Caco-2 (cell line): Measurements from ENCODE around the gene TANGO2. TPM values are rescaled to one million over a fixed set of nuclear protein-coding genes. Genes with fewer than 3 reads are reported as not detected.
A peak's percentile ranks its signal among the peaks of the same experiment; 100 is the strongest.

ENCODE experiments used
- BruUV-seq: library from RNA; stranded (reverse); fragments of 400-500 nt; replicated peaks from 2 replicates; lab custom pipeline; 2021; lab: Mats Ljungman, UMichigan
- CTCF ChIA-PET: fragments of 300-600 bp; sonication (Branson Sonifier 250); formaldehyde crosslinking; loops from one replicate; lab custom pipeline; 2022; ENCODE audit warnings: antibody characterized with exemption; lab: Charles Lee
- POLR2A ChIA-PET: fragments of 300-600 bp; sonication (Branson Sonifier 250); formaldehyde crosslinking; loops from one replicate; lab custom pipeline; 2022; ENCODE audit warnings: antibody characterized with exemption; lab: Charles Lee
- DNase-seq, 2 experiments: peaks; one replicate each; pipeline versions ENCODE4 v3.0.0 to v3.0.0-alpha.2; 2020 to 2022
- H3K27me3 ChIP-seq: replicated peaks from 2 replicates; pipeline ENCODE4 v1.6.0; 2011; ENCODE audit warnings: low read length; ENCODE audit not compliant: control insufficient read depth, insufficient read depth
- H3K36me3 ChIP-seq: 2 replicates; pipeline ENCODE4 v1.5.1; 2011; ENCODE audit warnings: low read length; ENCODE audit not compliant: control insufficient read depth, insufficient read depth
- H3K4me1 ChIP-seq: fragments of 250-450 bp; sonication (Bioruptor Pico); 2 replicates; pipeline ENCODE4 v1.5.1; 2020; ENCODE audit warnings: mild to moderate bottlenecking
- H3K4me3 ChIP-seq: 2 replicates; pipeline ENCODE4 v1.5.1; 2011; ENCODE audit warnings: low read depth, mild to moderate bottlenecking, control low read depth, low read length
- H3K9me3 ChIP-seq: fragments of 250-450 bp; sonication (Bioruptor Pico); 2 replicates; pipeline ENCODE4 v1.5.1; 2020; ENCODE audit warnings: mild to moderate bottlenecking, moderate library complexity
- H3K27ac Mint-ChIP-seq: one replicate; pipeline ENCODE4 v1.8.0; 2022; ENCODE audit warnings: mixed read lengths; ENCODE audit not compliant: unreplicated experiment
- H3K27me3 Mint-ChIP-seq: one replicate; pipeline ENCODE4 v1.8.0; 2022; ENCODE audit warnings: mixed read lengths; ENCODE audit not compliant: insufficient read depth, unreplicated experiment
- H3K36me3 Mint-ChIP-seq: one replicate; pipeline ENCODE4 v1.8.0; 2022; ENCODE audit warnings: mild to moderate bottlenecking, mixed read lengths; ENCODE audit not compliant: insufficient read depth, unreplicated experiment
- H3K4me1 Mint-ChIP-seq: one replicate; pipeline ENCODE4 v1.8.0; 2022; ENCODE audit warnings: low read depth, mixed read lengths; ENCODE audit not compliant: unreplicated experiment
- H3K4me3 Mint-ChIP-seq: one replicate; pipeline ENCODE4 v1.8.0; 2022; ENCODE audit warnings: mild to moderate bottlenecking, moderate library complexity, mixed read lengths; ENCODE audit not compliant: unreplicated experiment
- H3K9me3 Mint-ChIP-seq: one replicate; pipeline ENCODE4 v1.8.0; 2022; ENCODE audit warnings: mixed read lengths; ENCODE audit not compliant: unreplicated experiment
- CTCF ChIP-seq, 2 experiments: fragments of 200-600 bp in 1 of 2; IDR thresholded peaks; 1 replicate in 1 of 2; 2 replicates in 1 of 2; pipeline versions ENCODE4 v1.5.1 to v1.8.0; 2011 to 2022; ENCODE audit warnings: antibody characterized with exemption in 1 of 2, control low read depth in 1 of 2, inconsistent platforms in 1 of 2, low read depth in 1 of 2, low read length in 1 of 2, mild to moderate bottlenecking in 1 of 2, moderate library complexity in 1 of 2; ENCODE audit not compliant: insufficient read depth in 1 of 2, severe bottlenecking in 1 of 2, unreplicated experiment in 1 of 2
- intact Hi-C: fragments of 100-400 bp; cut with micrococcal nuclease; formaldehyde crosslinking; loops from one replicate; pipeline ENCODE4 v1.10.0; 2022; ENCODE audit not compliant: unreplicated experiment
- total RNA-seq: library from RNA; stranded (reverse); gene quantifications from 2 replicates; pipeline ENCODE4 v1.2.3, GENCODE V29; 2022

TANGO2 gene
- total RNA-seq, 1 experiment from 2014 or later: 26.6 TPM

DNA sequence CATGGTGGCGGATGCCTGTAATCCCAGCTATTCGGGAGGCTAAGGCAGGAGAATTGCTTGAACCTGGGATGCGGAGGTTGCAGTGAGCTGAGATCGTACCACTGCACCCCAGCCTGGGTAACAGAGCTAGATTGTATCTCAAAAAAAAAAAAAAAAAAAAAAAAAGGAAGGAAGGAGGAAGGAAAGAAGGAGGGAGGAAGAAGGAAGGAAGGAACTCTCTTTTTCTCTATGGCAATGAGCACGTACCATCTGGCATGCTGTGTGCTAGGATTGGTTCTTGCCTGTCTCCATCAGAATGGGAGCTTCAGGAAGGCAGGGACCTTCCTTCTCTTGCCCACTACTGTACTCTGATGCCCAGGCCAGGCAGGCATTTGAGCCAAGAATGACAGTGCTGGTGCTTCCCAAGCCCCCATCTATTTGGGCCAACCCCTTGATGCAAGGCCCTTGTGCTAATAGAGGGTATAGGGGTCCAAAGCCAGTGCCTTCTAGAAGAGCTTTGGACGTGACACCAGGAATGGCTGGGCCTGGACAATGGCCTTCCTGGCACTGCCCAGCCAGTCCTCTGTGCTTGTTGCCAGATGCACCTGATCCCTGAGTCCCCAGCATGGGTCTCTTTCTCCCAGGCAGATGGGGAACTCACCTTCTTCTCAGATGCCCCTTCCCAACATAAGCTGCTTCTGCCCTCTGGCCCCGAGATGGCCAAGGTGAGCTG, 48.6 kb downstream of the TANGO2 start:
- H3K27me3 Mint-ChIP-seq: no peaks in the 10 kb centered on the region
- H3K4me1 Mint-ChIP-seq: no peaks in the 10 kb centered on the region
- ChIA-PET POLR2A (interaction anchor here (1.2 kb wide), 1 partner anchor 10 kb away, joined by 5 read pairs; the partner anchor contains the start of gene DGCR8), CTCF (interaction anchor here (0.6 kb wide), 1 partner anchor 43 kb away, joined by 3 read pairs; no protein-coding TSS in a partner anchor)
- BruUV-seq: no TSS peak
- Histone ChIP-seq H3K9me3 (no peaks in the 10 kb centered on the region), H3K4me3 (no peak overlapping the region), H3K36me3 (no peaks in the 10 kb centered on the region), H3K4me1 (no peaks in the 10 kb centered on the region), H3K27me3 (no peaks in the 10 kb centered on the region)
- H3K27ac Mint-ChIP-seq: no peak overlapping the region
- intact Hi-C loops: no loop called here
- no peak overlapping the region for H3K4me3 Mint-ChIP-seq
- no peaks in the 10 kb centered on the region for H3K9me3 Mint-ChIP-seq
- no peaks in the 10 kb centered on the region for H3K36me3 Mint-ChIP-seq
- TF ChIP-seq CTCF (IDR thresholded peaks at IDR 0.05; ENCODE audit: insufficient read depth in 1 of 2, low read depth in 1 of 2, low read length in 1 of 2, severe bottlenecking in 1 of 2, unreplicated experiment in 1 of 2): no peak
- DNase-seq: no peak

GRCh38 chr22:20071524-20071972, 50.6 kb downstream of the TANGO2 start:
- Mint-ChIP-seq H3K4me1 (no peaks in the 10 kb centered on the region), H3K9me3 (no peaks in the 10 kb centered on the region), H3K27me3 (no peaks in the 10 kb centered on the region), H3K36me3 (no peaks in the 10 kb centered on the region), H3K4me3 (no peak overlapping the region), H3K27ac (no peak overlapping the region)
- no peak for DNase-seq
- no peaks in the 10 kb centered on the region for H3K27me3 ChIP-seq
- H3K36me3 ChIP-seq: no peaks in the 10 kb centered on the region
- no peak for TF ChIP-seq CTCF (IDR thresholded peaks at IDR 0.05; ENCODE audit: insufficient read depth in 1 of 2, low read depth in 1 of 2, low read length in 1 of 2, severe bottlenecking in 1 of 2, unreplicated experiment in 1 of 2)
- no peaks in the 10 kb centered on the region for H3K9me3 ChIP-seq
- no peaks in the 10 kb centered on the region for H3K4me1 ChIP-seq
- H3K4me3 ChIP-seq: no peak overlapping the region
- intact Hi-C loops: no loop called here
- no TSS peak for BruUV-seq
- ChIA-PET CTCF (no interaction called here), POLR2A (no interaction called here)

- Mint-ChIP-seq H3K4me3 (no peak overlapping the region), H3K27me3 (no peaks in the 10 kb centered on the region), H3K36me3 (peaks cover 13% of the 10 kb centered on the region), H3K4me1 (peaks cover 5% of the 10 kb centered on the region), H3K9me3 (no peaks in the 10 kb centered on the region), H3K27ac (no peak overlapping the region)
- no peak overlapping the region for H3K4me3 ChIP-seq
- peaks cover 7% of the 10 kb centered on the region for H3K4me1 ChIP-seq
- no peaks in the 10 kb centered on the region for H3K27me3 ChIP-seq
- peak in 1 of 2 experiments; percentile 13 for DNase-seq
- no peaks in the 10 kb centered on the region for H3K9me3 ChIP-seq
- no TSS peak for BruUV-seq
- POLR2A ChIA-PET: no interaction called here
- CTCF ChIA-PET: interaction anchor here (0.6 kb wide), 1 partner anchor 121 kb away, joined by 3 read pairs; no protein-coding TSS in a partner anchor
- peak in 1 of 2 experiments; percentile 1 for TF ChIP-seq CTCF (IDR thresholded peaks at IDR 0.05; ENCODE audit: insufficient read depth in 1 of 2, low read depth in 1 of 2, low read length in 1 of 2, severe bottlenecking in 1 of 2, unreplicated experiment in 1 of 2)
- H3K36me3 ChIP-seq: no peaks in the 10 kb centered on the region
- intact Hi-C loops: no loop called here
Observed at GRCh38 chr22:20076627-20077172, 55.8 kb downstream of the TANGO2 start.
